NB4 (cell line): ENCODE measurements around the gene DEFB115.

Source experiments
- CTCF ChIP-seq: IDR thresholded peaks from one replicate; pipeline ENCODE4 v1.5.1; 2012; ENCODE audit warnings: low read depth, low read length
- MAX ChIP-seq: IDR thresholded peaks from 2 replicates; pipeline ENCODE4 v1.6.1; 2011; ENCODE audit warnings: low read depth, low read length
- MYC ChIP-seq: IDR thresholded peaks from 2 replicates; pipeline ENCODE4 v1.6.1; 2011; ENCODE audit warnings: low read depth, low read length
- POLR2A ChIP-seq: IDR thresholded peaks from 2 replicates; pipeline ENCODE4 v1.6.1; 2011; ENCODE audit warnings: mild to moderate bottlenecking; ENCODE audit not compliant: insufficient read length; ENCODE audit errors: extremely low read depth

GRCh38 chr20:31239139-31239538, 18.3 kb upstream of the DEFB115 start:
- TF ChIP-seq CTCF = no peak
- no peak for TF ChIP-seq POLR2A
- no peak for TF ChIP-seq MYC
- TF ChIP-seq MAX = no peak
